Measurements from ENCODE around the gene NOS1AP.

GRCh38 chr1:162349635-162350330, 280.3 kb downstream of the NOS1AP start:
- TF ChIP-seq, protein P1, sequence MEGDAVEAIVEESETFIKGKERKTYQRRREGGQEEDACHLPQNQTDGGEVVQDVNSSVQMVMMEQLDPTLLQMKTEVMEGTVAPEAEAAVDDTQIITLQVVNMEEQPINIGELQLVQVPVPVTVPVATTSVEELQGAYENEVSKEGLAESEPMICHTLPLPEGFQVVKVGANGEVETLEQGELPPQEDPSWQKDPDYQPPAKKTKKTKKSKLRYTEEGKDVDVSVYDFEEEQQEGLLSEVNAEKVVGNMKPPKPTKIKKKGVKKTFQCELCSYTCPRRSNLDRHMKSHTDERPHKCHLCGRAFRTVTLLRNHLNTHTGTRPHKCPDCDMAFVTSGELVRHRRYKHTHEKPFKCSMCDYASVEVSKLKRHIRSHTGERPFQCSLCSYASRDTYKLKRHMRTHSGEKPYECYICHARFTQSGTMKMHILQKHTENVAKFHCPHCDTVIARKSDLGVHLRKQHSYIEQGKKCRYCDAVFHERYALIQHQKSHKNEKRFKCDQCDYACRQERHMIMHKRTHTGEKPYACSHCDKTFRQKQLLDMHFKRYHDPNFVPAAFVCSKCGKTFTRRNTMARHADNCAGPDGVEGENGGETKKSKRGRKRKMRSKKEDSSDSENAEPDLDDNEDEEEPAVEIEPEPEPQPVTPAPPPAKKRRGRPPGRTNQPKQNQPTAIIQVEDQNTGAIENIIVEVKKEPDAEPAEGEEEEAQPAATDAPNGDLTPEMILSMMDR (IDR thresholded peaks at IDR 0.05; ENCODE audit: low read depth, low read length, poor library complexity, severe bottlenecking) = no peak
- TF ChIP-seq EZH2phosphoT487 (IDR thresholded peaks at IDR 0.05; ENCODE audit: borderline replicate concordance, low read length) = no peak

All from DOHH2 (cell line).